ENCODE measurements around the gene S100A16. TPM values are rescaled to one million over a fixed set of nuclear protein-coding genes. Genes with fewer than 3 reads are reported as not detected.

S100A16 gene
- total and polyA plus RNA-seq, 9 of the 15 experiments (the other 6 are each of a cell fraction or from before 2014, with no cell fraction given), result 1.6 to 6.9 (median 4.3) TPM

- TF ChIP-seq CREB3 (tag; conservative IDR thresholded peaks at IDR 0.05; ENCODE audit: low read depth) (peak; percentile 45; the same call in 1 of the 2 replicates), KAT8 (IDR thresholded peaks at IDR 0.05; ENCODE audit: low read depth) (no peak), CCNT2 (IDR thresholded peaks at IDR 0.05; ENCODE audit: borderline replicate concordance, extremely low read depth, insufficient read length, low read depth, low read length) (peak; percentile 75), FIP1L1 (IDR thresholded peaks at IDR 0.05; ENCODE audit: low read depth, low read length, poor library complexity, severe bottlenecking) (no peak), SMAD1 (IDR thresholded peaks at IDR 0.05; ENCODE audit: low read depth, low read length, partially characterized antibody) (no peak), PRDM10 (IDR thresholded peaks at IDR 0.05; ENCODE audit: partially characterized antibody) (no peak), ZFPM2 (CRISPR knock-in tag; IDR thresholded peaks at IDR 0.05) (no peak), SRSF7 (optimal IDR thresholded peaks at IDR 0.05; ENCODE audit: low read depth, low read length) (no peak), CBX8 (IDR thresholded peaks at IDR 0.05; ENCODE audit: borderline replicate concordance, extremely low read depth, low read depth, low read length, poor library complexity, severe bottlenecking) (no peak), ZNF398 (CRISPR knock-in tag; IDR thresholded peaks at IDR 0.05) (no peak), CREM (IDR thresholded peaks at IDR 0.05; ENCODE audit: low read depth) (peak; percentile 78), SP2 (IDR thresholded peaks at IDR 0.05; ENCODE audit: extremely low read depth, low read depth, low read length, poor library complexity, severe bottlenecking) (no peak), FOS (IDR thresholded peaks at IDR 0.05; ENCODE audit: extremely low read depth, insufficient read length) (peak; percentile 79), HDAC8 (tag; IDR thresholded peaks at IDR 0.05) (peak; percentile 79; the same call in 1 of the 2 replicates), ZC3H4 (CRISPR knock-in tag; IDR thresholded peaks at IDR 0.05; ENCODE audit: borderline replicate concordance) (no peak), SP1 (CRISPR knock-in tag; IDR thresholded peaks at IDR 0.05) (peak; percentile 37; the same call in 1 of the 2 replicates), MTF1 (CRISPR knock-in tag; IDR thresholded peaks at IDR 0.05; ENCODE audit: borderline replicate concordance) (no peak)
These were observed 46.2 kb downstream of the S100A16 start (continued) for GRCh38 chr1:153566414-153567371.

Data from K562 (cell line).